Adipocyte (in vitro differentiated cells): ENCODE data around the gene SWSAP1.
"Not testable (repeated sequence)": the region's sequence is repeated elsewhere in the genome, so short reads cannot be mapped to it uniquely, and the experiment has no call there.

ENCODE experiments used
- DNase-seq: peaks from one replicate; pipeline ENCODE4 v3.0.0-alpha.2; 2015; ENCODE audit warnings: low read depth
- H3K27me3 ChIP-seq: replicated peaks from 2 replicates; pipeline ENCODE4 v1.7.0; 2013; ENCODE audit warnings: mild to moderate bottlenecking, low read length, moderate library complexity; ENCODE audit not compliant: control insufficient read depth, insufficient read depth
- H3K36me3 ChIP-seq: 2 replicates; pipeline ENCODE4 v1.7.0; 2013; ENCODE audit warnings: low read length, mild to moderate bottlenecking, moderate library complexity; ENCODE audit not compliant: control insufficient read depth, insufficient read depth, severe bottlenecking
- H3K4me1 ChIP-seq: 2 replicates; pipeline ENCODE4 v1.7.0; 2013; ENCODE audit warnings: mild to moderate bottlenecking, low read length, moderate library complexity; ENCODE audit not compliant: control insufficient read depth, insufficient read depth
- H3K4me3 ChIP-seq: 2 replicates; pipeline ENCODE4 v1.7.0; 2013; ENCODE audit warnings: mild to moderate bottlenecking, low read length, moderate library complexity
- H3K9ac ChIP-seq: 2 replicates; pipeline ENCODE4 v1.7.0; 2013; ENCODE audit warnings: mild to moderate bottlenecking, low read length, moderate library complexity
- H3K9me3 ChIP-seq: 2 replicates; pipeline ENCODE4 v1.7.0; 2013; ENCODE audit warnings: mild to moderate bottlenecking, low read length, moderate library complexity; ENCODE audit not compliant: control insufficient read depth

Gene SWSAP1

GRCh38 chr19:11365557-11366117, 8.8 kb upstream of the SWSAP1 start:
- H3K27me3 ChIP-seq = no peaks in the 10 kb centered on the region
- H3K9me3 ChIP-seq = no peaks in the 10 kb centered on the region
- H3K4me3 ChIP-seq = no peak overlapping the region
- H3K4me1 ChIP-seq = no peaks in the 10 kb centered on the region
- H3K36me3 ChIP-seq = peaks cover 34% of the 10 kb centered on the region
- no peak for DNase-seq
- no peak overlapping the region for H3K9ac ChIP-seq

GRCh38 chr19:11367528-11367927, 6.9 kb upstream of the SWSAP1 start:
- no peak overlapping the region for H3K4me3 ChIP-seq
- no peak overlapping the region for H3K9ac ChIP-seq
- no peak for DNase-seq
- H3K4me1 ChIP-seq = no peaks in the 10 kb centered on the region
- H3K9me3 ChIP-seq = no peaks in the 10 kb centered on the region
- H3K27me3 ChIP-seq = no peaks in the 10 kb centered on the region
- peaks cover 23% of the 10 kb centered on the region for H3K36me3 ChIP-seq

DNA sequence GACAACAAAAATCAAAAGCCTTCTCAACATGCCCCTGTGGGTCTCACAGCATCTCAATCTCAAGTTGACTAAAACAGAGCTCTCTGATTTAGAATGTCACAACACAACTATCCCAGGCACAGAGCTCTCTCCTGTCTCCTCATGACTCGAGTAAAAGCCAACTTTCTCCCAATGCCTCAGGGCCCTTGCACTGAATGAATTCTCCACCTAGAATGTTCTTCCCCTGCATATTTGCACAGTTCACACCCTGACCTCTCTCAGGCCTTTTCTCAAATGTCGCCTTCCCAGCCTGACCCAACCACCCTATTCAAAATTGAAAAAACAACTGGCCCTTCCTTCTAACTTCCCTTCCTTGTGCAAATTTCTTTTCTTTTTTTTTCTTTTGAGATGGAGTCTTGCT, 3.7 kb upstream of the SWSAP1 start:
- Histone ChIP-seq H3K9ac (no peak overlapping the region), H3K36me3 (peaks cover 9% of the 10 kb centered on the region), H3K27me3 (no peaks in the 10 kb centered on the region), H3K4me3 (no peak overlapping the region), H3K4me1 (peaks cover 10% of the 10 kb centered on the region), H3K9me3 (no peaks in the 10 kb centered on the region)
- no peak for DNase-seq

DNA sequence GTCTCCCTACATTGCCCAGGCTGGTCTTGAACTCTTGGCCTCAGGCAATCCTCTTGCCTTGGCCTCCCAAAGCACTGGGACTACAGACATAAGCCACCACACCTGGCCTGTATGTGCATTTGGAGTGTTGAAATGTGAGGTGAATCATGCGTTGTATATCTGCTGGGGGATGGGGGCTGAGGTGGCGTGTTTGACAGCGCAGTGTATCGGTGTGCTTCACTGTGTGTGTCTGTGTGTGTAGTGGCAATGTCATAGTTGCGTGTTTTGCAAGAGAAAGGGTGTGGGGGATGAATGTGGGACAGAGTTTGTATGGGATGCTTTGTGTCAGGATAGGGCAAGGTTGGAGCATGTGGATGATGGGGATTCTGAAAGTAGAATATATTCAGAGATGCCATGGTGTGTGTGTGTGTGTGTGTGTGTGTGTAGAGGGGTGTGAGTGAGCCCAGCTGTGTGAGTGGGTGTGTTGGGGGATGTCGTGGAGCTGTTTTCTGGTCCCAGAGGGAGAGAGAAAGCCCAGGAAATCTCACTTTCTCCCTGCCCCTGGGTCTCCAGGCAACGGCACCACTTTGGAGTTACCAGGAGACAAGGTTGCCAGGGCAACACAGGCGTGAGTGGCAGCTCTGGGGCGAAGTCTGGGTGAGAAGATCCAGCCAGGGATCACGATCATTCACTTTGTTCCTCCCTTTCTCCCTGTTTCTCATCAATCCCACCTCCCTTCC, 1.1 kb upstream of the SWSAP1 start:
- Histone ChIP-seq H3K9ac (no peak overlapping the region), H3K4me1 (peaks cover 27% of the 10 kb centered on the region), H3K27me3 (no peaks in the 10 kb centered on the region), H3K36me3 (no peaks in the 10 kb centered on the region), H3K4me3 (no peak overlapping the region), H3K9me3 (no peaks in the 10 kb centered on the region)
- no peak for DNase-seq

- Histone ChIP-seq H3K27me3 (no peaks in the 10 kb centered on the region), H3K4me3 (peak overlapping the region; percentile 87), H3K9ac (peak overlapping the region; percentile 91), H3K9me3 (no peaks in the 10 kb centered on the region), H3K36me3 (no peaks in the 10 kb centered on the region), H3K4me1 (peaks cover 33% of the 10 kb centered on the region)
- DNase-seq = no peak
Measured at GRCh38 chr19:11373885-11374432, 507 bp upstream of the SWSAP1 start.

DNA sequence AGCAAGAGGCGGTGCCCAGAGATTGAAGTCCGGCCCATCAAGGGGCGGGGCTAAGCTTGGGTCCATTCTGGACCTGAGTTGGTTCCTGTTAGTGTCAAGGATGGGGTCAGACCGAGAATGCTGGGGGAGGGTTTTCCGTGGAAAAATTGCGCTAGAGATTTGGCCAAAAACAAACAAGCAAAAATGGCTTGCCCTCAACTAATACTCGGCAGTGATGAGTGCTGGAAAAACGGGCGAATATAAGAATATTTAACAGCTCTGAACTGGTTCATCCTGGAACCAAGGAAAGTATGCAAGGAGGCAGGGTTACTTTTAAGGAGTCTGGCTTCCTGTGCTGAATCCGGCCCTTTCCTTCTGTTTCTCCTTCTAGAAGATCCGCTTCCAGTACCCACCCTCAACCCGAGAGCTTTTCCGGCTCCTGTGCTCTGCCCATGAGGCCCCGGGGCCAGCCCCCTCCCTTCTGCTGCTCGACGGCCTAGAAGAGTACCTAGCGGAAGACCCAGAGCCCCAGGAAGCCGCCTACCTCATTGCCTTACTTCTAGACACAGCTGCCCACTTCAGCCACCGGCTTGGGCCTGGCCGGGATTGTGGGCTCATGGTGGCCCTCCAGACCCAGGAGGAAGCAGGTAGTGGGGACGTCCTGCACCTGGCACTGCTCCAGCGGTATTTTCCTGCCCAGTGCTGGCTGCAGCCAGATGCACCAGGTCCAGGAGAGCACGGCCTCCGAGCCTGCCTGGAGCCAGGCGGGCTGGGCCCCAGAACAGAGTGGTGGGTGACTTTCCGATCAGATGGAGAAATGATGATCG, 880 bp downstream of the SWSAP1 start:
- Histone ChIP-seq H3K4me1 (peaks cover 34% of the 10 kb centered on the region), H3K9ac (peak overlapping the region; percentile 91), H3K9me3 (no peaks in the 10 kb centered on the region), H3K4me3 (peak overlapping the region; percentile 87), H3K36me3 (no peaks in the 10 kb centered on the region), H3K27me3 (no peaks in the 10 kb centered on the region)
- DNase-seq = no peak

GRCh38 chr19:11377237-11377636, 2.8 kb downstream of the SWSAP1 start:
- no peak overlapping the region for H3K4me3 ChIP-seq
- peak overlapping the region; percentile 27 for H3K9ac ChIP-seq
- DNase-seq = peak; percentile 84
- H3K36me3 ChIP-seq = no peaks in the 10 kb centered on the region
- peaks cover 6% of the 10 kb centered on the region for H3K27me3 ChIP-seq
- no peaks in the 10 kb centered on the region for H3K9me3 ChIP-seq
- peaks cover 43% of the 10 kb centered on the region for H3K4me1 ChIP-seq

- peak; percentile 37 for DNase-seq
- H3K36me3 ChIP-seq = no peaks in the 10 kb centered on the region
- peak overlapping the region; percentile 27 for H3K9ac ChIP-seq
- H3K4me1 ChIP-seq = peaks cover 43% of the 10 kb centered on the region
- H3K4me3 ChIP-seq = no peak overlapping the region
- H3K9me3 ChIP-seq = no peaks in the 10 kb centered on the region
- H3K27me3 ChIP-seq = peaks cover 10% of the 10 kb centered on the region
Measured at GRCh38 chr19:11377756-11378155, 3.3 kb downstream of the SWSAP1 start.

GRCh38 chr19:11378319-11379189, 4.1 kb downstream of the SWSAP1 start:
- Histone ChIP-seq H3K36me3 (no peaks in the 10 kb centered on the region), H3K27me3 (peaks cover 15% of the 10 kb centered on the region), H3K4me3 (no peak overlapping the region), H3K9ac (peak overlapping the region; percentile 27), H3K4me1 (peaks cover 43% of the 10 kb centered on the region), H3K9me3 (no peaks in the 10 kb centered on the region)
- peak; percentile 68 for DNase-seq

GRCh38 chr19:11379269-11379845, 4.9 kb downstream of the SWSAP1 start:
- H3K27me3 ChIP-seq = peaks cover 15% of the 10 kb centered on the region
- H3K36me3 ChIP-seq, H3K9me3 ChIP-seq, DNase-seq, H3K4me3 ChIP-seq, H3K9ac ChIP-seq: not testable (repeated sequence)
- peaks cover 39% of the 10 kb centered on the region for H3K4me1 ChIP-seq
